ENCODE results near the gene EYS. TPM values are rescaled to one million over a fixed set of nuclear protein-coding genes. Genes with fewer than 3 reads are reported as not detected.

The EYS gene
- total RNA-seq, 3 donors from 2014 or later, result 1.3 to 2.9 TPM; not detected in 1

DNA sequence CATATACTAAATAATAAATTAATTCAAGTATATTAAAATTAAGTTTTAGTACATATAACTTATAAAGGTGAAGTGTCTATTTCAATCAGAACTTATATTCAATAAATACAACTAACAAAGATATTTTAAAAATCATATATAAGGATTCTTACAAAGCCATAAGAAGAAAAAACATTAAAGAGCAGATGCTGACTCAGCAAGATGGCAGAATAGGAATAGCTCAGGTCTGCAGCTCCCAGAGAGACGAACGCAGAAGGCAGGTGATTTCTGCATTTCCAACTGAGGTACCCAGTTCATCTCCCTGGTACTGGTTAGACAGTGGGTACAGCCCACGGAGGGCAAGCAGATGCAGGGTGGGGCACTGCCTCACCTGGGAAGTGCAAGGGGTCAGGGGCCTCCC is 811.1 kb downstream of the EYS start:
- Histone ChIP-seq H3K9me3 (no peaks in the 10 kb centered on the region), H3K4me3 (no peak overlapping the region), H3K36me3 (no peaks in the 10 kb centered on the region), H3K27me3 (no peaks in the 10 kb centered on the region), H3K4me1 (no peaks in the 10 kb centered on the region), H3K27ac (no peak overlapping the region)
- intact Hi-C loops (cut with DNase I; ENCODE audit: low total_unique reads), result no loop called here
- DNase-seq (ENCODE audit: low spot score in 2 of 2), result no peak
- TF ChIP-seq POLR2A (IDR thresholded peaks at IDR 0.05), result no peak
- TF ChIP-seq, protein P1, sequence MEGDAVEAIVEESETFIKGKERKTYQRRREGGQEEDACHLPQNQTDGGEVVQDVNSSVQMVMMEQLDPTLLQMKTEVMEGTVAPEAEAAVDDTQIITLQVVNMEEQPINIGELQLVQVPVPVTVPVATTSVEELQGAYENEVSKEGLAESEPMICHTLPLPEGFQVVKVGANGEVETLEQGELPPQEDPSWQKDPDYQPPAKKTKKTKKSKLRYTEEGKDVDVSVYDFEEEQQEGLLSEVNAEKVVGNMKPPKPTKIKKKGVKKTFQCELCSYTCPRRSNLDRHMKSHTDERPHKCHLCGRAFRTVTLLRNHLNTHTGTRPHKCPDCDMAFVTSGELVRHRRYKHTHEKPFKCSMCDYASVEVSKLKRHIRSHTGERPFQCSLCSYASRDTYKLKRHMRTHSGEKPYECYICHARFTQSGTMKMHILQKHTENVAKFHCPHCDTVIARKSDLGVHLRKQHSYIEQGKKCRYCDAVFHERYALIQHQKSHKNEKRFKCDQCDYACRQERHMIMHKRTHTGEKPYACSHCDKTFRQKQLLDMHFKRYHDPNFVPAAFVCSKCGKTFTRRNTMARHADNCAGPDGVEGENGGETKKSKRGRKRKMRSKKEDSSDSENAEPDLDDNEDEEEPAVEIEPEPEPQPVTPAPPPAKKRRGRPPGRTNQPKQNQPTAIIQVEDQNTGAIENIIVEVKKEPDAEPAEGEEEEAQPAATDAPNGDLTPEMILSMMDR (IDR thresholded peaks at IDR 0.05), result no peak
- TF ChIP-seq POLR2AphosphoS5 (IDR thresholded peaks at IDR 0.05), result no peak

DNA sequence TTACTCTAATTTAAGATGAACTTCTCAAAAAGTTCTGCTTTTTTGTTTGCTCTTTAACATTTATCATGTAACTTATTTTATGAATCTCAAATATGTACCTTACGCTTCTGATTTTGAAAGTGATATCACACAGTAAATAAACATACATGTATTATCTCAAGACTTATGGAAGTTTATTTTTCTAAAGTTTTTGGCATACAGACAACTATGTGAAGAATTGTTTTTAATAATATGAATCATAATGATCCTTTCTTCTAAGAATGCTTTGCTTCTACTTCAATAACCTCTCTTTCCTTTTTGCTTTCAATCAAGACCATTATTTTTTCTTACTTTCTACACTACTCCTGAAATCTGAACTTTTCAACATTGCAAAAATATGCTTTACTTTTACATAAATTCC is 816.4 kb downstream of the EYS start:
- H3K4me1 ChIP-seq, result no peaks in the 10 kb centered on the region
- no peak overlapping the region for H3K27ac ChIP-seq
- H3K27me3 ChIP-seq, result no peaks in the 10 kb centered on the region
- DNase-seq (ENCODE audit: low spot score in 2 of 2), result no peak
- H3K36me3 ChIP-seq, result no peaks in the 10 kb centered on the region
- no peaks in the 10 kb centered on the region for H3K9me3 ChIP-seq
- intact Hi-C loops (cut with DNase I; ENCODE audit: low total_unique reads), result no loop called here
- TF ChIP-seq POLR2AphosphoS5 (IDR thresholded peaks at IDR 0.05) (no peak), POLR2A (IDR thresholded peaks at IDR 0.05) (no peak)
- TF ChIP-seq, protein P1 (IDR thresholded peaks at IDR 0.05), result no peak
- H3K4me3 ChIP-seq, result no peak overlapping the region

DNA sequence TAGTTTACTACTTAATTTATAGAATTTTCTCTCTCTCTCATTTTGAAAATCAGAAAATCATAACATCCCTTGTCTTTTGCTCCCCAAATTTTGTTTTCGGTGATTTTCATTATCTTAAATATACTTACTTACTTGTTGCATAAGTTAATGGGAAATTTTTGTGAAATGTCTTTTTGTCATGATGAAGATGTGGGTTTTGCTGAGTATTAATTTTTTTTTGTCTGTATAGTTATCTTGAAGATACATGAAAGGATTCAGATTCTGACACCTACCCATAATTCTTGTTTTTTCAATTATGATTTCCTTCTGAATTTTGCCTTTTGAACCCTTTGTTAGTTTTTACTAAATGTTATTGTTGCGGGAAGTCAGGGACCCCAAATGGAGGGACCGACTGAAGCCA is 817.9 kb downstream of the EYS start:
- TF ChIP-seq POLR2AphosphoS5 (IDR thresholded peaks at IDR 0.05), result no peak
- no peak for TF ChIP-seq POLR2A (IDR thresholded peaks at IDR 0.05)
- TF ChIP-seq, protein P1 (IDR thresholded peaks at IDR 0.05), result no peak
- no peak overlapping the region for H3K27ac ChIP-seq
- no peak for DNase-seq (ENCODE audit: low spot score in 2 of 2)
- H3K36me3 ChIP-seq, result no peaks in the 10 kb centered on the region
- intact Hi-C loops (cut with DNase I; ENCODE audit: low total_unique reads), result no loop called here
- H3K27me3 ChIP-seq, result no peaks in the 10 kb centered on the region
- no peaks in the 10 kb centered on the region for H3K4me1 ChIP-seq
- no peaks in the 10 kb centered on the region for H3K9me3 ChIP-seq
- no peak overlapping the region for H3K4me3 ChIP-seq

DNA sequence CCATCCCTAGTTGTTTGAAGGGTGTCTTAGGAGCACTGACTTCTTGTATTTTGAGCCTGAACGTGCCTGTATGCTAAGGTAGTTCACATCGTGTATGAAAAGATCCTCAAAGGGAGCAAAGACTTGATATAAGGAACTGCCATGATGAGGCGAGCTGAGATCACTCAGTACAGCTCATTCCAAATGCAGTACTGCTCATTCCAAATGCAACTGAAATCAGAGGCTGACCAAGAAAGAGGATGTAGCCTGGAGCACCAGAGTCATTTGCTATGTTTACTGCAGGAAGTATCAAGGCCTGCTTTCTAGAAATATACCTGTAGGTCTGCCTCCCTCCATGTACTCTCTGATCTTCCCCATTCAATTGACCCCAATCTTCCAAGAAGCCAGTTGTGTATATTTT is 832.2 kb downstream of the EYS start:
- no peaks in the 10 kb centered on the region for H3K4me1 ChIP-seq
- intact Hi-C loops (cut with DNase I; ENCODE audit: low total_unique reads), result no loop called here
- no peaks in the 10 kb centered on the region for H3K36me3 ChIP-seq
- DNase-seq (ENCODE audit: low spot score in 2 of 2), result no peak
- H3K4me3 ChIP-seq, result no peak overlapping the region
- H3K27me3 ChIP-seq, result no peaks in the 10 kb centered on the region
- TF ChIP-seq, protein P1 (IDR thresholded peaks at IDR 0.05), result no peak
- TF ChIP-seq POLR2AphosphoS5 (IDR thresholded peaks at IDR 0.05) (no peak), POLR2A (IDR thresholded peaks at IDR 0.05) (no peak)
- H3K27ac ChIP-seq, result no peak overlapping the region
- H3K9me3 ChIP-seq, result no peaks in the 10 kb centered on the region

DNA sequence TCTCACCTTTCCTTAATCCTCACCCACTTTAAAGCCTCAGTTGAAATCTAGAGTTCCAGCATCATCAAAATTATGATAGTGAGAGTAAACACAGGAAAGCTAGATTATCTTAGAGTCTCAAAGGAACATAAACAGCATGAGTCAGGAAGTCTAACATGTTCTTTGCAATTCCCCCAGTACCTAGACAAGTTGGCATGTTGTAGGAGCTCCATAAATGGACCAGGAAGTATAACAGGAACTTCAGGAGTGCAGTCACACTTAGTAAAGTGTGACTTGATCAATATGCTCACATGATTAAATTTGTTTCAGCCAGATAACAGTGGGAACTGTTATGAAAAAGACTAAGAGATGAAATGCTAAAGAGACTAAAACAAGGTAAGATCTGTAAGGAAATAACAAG is 834.4 kb downstream of the EYS start:
- TF ChIP-seq, protein P1 (IDR thresholded peaks at IDR 0.05), result no peak
- TF ChIP-seq POLR2A (IDR thresholded peaks at IDR 0.05), result no peak
- no peak for TF ChIP-seq POLR2AphosphoS5 (IDR thresholded peaks at IDR 0.05)
- H3K9me3 ChIP-seq, result no peaks in the 10 kb centered on the region
- intact Hi-C loops (cut with DNase I; ENCODE audit: low total_unique reads), result no loop called here
- H3K4me1 ChIP-seq, result no peaks in the 10 kb centered on the region
- no peak overlapping the region for H3K4me3 ChIP-seq
- no peaks in the 10 kb centered on the region for H3K36me3 ChIP-seq
- H3K27me3 ChIP-seq, result no peaks in the 10 kb centered on the region
- no peak overlapping the region for H3K27ac ChIP-seq
- DNase-seq (ENCODE audit: low spot score in 2 of 2), result no peak

Measured in breast epithelium (tissue), 4 donors.